NCI-H1105 (cell line): Measurements from ENCODE around the gene RNF14.
A peak's percentile ranks its signal among the peaks of the same experiment; 100 is the strongest.
"Not testable (repeated sequence)": the region's sequence is repeated elsewhere in the genome, so short reads cannot be mapped to it uniquely, and the experiment has no call there.

Source experiments
- DNase-seq: peaks from one replicate; lab custom pipeline; 2025; lab: John Stamatoyannopoulos, UW

The RNF14 gene

GRCh38 chr5:142014911-142015584 lies 46.1 kb downstream of the RNF14 start:
- peak; percentile 8 for DNase-seq

- no peak for DNase-seq
Observed at GRCh38 chr5:142015781-142016533, 47.1 kb downstream of the RNF14 start.

GRCh38 chr5:142016556-142016955 lies 47.7 kb downstream of the RNF14 start:
- DNase-seq: no peak

GRCh38 chr5:142017832-142018427 lies 49.0 kb downstream of the RNF14 start:
- DNase-seq: no peak

GRCh38 chr5:142020122-142020659 lies 51.3 kb downstream of the RNF14 start:
- DNase-seq: no peak

GRCh38 chr5:142023836-142024235 lies 54.9 kb downstream of the RNF14 start:
- no peak for DNase-seq

- peak; percentile 75 for DNase-seq
Observed at GRCh38 chr5:142024771-142025304, 55.9 kb downstream of the RNF14 start.

- no peak for DNase-seq
Observed at GRCh38 chr5:142025637-142026036, 56.7 kb downstream of the RNF14 start.

GRCh38 chr5:142032150-142032549 lies 63.2 kb downstream of the RNF14 start:
- no peak for DNase-seq

- DNase-seq: no peak
Observed at GRCh38 chr5:142032747-142033631, 64.1 kb downstream of the RNF14 start.

- not testable (repeated sequence) for DNase-seq
Observed at GRCh38 chr5:142033632-142034567, 65.0 kb downstream of the RNF14 start.

GRCh38 chr5:142034994-142035393 lies 66.1 kb downstream of the RNF14 start:
- DNase-seq: no peak

GRCh38 chr5:142036918-142037317 lies 68.0 kb downstream of the RNF14 start:
- no peak for DNase-seq

- not testable (repeated sequence) for DNase-seq
Observed at GRCh38 chr5:142037599-142037998, 68.7 kb downstream of the RNF14 start.

GRCh38 chr5:142038735-142039134 lies 69.8 kb downstream of the RNF14 start:
- DNase-seq: no peak
